ENCODE measurements around the gene RNF144A. TPM values are rescaled to one million over a fixed set of nuclear protein-coding genes. Genes with fewer than 3 reads are reported as not detected.
"Not testable (repeated sequence)": the region's sequence is repeated elsewhere in the genome, so short reads cannot be mapped to it uniquely, and the experiment has no call there.

The RNF144A gene
- total RNA-seq, 1 donor from 2014 or later: 22.2 TPM

DNA sequence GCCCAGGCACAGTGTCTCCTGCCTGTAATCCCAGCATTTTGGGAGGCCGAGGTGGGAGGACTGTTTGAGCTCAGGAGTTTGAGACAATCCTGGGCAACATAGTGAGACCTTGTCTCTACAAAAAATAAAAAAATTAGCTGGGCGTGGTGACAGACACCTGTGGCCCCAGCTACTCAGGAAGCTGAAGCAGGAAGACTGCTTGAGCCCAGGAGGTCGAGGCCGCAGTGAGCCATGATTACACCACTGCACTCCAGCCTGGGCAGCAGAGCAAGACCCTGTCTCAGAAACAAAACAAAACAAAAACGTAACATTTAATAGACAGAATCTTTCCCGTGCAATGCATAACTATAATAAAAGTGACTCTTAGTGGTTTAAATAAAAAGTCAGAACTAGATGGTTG, 84.2 kb downstream of the RNF144A start:
- DNase-seq (ENCODE audit: low spot score): not testable (repeated sequence)

DNA sequence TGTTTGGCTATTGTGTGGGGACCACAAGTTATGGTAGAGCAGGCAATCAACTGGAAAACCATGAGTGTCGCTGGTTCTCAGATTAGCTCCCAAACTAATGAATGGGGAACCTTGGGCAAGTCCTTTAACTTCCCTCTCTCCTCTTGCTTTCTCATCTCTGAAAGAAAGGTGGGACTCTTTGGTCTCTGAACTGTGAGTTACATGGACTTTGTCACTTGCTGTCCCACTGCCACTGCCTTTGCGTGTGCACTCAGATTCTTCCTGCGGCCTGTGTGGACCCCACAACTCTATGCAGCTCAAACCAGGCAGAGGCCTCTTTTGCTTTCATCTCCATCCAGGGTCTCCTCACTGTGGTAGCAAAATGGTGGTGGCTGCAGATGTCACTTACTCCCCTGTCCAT, 86.7 kb downstream of the RNF144A start:
- DNase-seq (ENCODE audit: low spot score): no peak

DNA sequence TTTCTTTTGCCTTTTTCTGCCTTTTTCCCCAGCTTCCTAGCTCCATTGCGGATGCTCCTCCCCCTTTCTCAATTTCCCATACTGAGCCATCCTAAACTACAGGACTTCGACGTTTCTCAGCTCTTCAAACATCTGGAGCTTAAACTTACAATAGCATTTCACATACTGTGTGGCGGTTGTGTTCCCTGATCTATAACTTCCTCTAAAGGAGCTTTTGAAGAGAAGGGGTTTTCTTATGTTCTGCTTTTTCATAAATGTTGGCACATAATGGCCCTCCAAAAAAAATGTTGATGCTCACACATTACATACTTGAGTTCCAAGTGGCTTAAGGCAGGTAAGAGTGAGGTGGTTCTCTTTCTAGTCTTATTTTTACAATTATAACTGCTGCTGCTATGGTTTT, 87.4 kb downstream of the RNF144A start:
- DNase-seq (ENCODE audit: low spot score): no peak

DNA sequence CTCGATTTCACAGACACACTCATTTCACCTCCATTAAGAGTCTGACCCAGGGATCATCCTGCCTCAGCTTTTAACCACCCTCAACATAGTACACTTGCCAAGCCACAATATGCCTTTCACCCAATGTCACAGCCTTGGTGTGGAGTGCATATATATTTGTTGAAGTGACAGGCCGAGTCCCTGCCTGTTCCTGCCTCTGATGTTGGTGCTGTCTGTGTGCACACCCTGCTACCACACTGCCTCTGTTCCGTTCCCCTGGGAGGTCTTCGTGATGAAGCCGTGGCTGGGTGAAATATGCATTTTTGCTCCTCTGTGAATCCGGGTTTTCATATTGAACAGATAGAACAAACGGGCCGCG, 90.3 kb downstream of the RNF144A start:
- no peak for DNase-seq (ENCODE audit: low spot score)

DNA sequence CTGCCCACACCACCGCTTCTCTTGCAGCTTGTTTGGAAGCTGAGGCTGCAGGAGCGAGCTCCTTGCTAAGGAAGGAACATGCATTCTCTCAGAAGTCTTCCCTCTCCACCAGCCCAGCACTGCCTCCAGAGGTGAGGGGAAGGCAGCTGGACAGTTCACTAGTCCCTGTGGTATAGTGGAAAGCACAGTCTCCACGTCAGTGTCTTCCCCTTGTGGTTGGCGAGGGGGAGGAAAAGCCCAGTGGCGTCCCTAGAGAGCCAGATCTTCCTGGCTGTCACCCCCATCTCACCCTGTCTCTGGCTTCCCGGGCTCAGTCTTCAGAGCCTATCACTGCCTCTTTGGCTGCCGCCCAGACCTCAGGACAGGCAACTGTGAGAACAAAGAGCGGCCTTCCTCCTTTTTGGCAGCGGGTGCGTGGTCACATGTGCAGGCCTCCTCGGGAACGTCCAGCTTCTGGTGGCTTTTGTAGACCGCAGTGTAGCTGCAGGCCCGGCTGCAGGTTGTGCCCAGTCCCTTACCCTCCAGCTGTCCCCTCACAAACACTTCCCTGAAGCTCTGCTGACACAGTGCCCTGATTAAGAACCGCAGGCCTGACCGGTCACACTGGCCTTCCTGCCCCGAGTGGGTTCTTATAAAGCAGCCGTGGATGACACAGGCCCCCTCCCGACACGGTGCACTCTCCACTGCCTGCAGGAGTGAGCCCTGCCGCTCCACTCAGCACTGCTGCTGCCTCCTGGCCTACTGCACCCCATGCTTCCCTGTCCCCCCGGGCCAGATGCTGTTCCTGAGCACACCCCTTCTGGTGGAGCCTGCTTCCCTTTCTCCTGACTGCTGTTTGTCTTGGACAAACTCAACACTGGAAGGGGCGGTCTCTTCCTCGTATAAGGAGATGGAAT, 90.9 kb downstream of the RNF144A start:
- no peak for DNase-seq (ENCODE audit: low spot score)

DNA sequence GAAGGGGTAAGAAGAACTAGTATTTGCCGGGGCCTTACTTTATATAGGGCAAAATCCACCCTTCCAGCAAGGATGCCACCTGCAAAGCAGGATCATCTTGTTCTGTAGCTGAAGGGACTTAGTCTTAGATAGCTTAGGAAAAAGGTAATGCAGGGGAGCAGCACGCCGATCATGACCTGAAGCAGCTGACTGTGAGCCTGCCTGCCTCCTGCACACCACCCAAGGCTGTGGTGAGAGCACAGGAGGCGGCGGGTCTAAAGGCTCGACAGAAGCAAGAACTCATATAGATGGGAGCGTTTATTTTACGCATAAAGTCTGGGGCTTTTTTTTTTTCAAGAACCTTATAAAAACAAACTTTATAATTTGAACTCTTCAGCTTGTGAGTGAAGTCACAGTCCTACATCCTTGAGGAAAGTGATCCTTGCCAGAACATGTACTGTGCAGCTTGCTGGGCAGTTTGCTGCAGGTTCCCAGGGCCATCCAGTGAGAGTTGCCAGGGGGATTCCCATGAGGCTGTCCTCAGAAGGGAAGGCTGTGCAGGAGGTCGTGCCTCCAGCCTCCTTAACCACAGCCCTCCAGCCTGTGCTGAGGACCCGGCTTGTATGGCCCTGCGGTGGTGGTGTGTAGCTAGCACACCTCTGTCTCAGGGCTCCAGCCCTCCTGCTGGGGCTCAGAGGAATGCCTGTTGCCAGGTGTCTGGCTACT, 92.1 kb downstream of the RNF144A start:
- DNase-seq (ENCODE audit: low spot score): peak; percentile 72

DNA sequence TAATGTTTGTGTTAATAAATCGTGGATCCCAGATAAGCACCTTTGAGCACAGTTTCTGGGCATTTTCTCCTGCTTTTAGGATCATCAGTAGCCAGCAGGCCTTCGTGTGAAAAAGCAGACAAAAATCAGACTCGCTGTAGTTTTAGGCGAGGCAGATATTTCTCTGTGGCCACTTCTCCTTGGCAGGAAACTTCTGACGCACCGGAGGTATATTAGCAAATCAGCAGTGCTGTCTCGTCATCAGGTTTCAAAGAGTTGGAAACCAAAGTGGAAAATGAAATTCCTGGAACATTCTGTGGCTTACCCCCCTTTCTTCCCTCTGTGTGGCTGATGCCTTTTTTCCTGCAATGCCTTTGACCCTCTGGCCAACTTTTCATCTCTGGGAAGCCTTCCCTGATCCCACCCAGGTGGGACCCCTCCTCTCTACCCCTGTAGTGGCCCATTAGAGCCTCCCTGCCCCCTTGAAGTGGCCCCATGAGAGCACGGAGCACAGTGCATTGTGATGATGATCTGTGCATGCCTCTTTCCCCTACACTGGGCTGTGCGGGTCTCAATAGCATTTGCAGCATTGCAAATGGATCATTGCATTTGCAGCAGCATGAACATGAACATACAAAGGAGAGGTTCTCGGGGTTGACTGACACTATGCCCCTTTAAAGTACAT, 93.3 kb downstream of the RNF144A start:
- DNase-seq (ENCODE audit: low spot score): peak; percentile 64

DNA sequence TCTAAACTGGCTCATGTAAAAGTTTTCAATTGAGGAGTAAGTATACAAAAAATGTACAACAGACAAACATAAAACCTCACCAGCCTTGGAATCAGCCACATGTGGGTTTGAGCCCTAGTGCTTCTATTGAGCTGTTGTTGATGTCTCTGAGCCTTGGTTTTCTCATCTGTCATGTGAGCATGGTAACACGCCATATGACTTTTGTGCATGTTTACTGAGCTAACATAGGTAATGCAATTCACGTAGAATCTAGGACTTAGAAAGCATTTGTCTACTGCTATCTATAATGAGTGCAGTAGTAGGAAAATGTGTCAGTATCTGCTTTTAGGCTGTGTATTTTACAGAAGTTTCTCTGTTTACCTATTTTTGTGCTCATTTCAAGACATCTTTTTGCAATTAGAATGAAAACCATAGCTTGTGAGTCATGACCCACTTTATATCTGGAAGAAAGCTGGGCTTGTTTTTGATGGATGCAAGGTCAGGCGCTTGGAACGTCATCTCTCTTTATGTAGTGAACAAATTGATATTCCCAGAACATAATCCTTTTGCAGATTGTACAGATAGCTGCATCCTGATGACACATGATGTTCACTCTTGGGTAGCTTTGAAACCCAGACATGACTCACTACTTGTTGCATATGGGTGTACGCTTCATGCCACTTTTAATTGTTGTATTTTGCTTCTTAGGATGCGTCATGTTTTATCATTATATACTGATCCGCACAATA, 94.3 kb downstream of the RNF144A start:
- no peak for DNase-seq (ENCODE audit: low spot score)

DNA sequence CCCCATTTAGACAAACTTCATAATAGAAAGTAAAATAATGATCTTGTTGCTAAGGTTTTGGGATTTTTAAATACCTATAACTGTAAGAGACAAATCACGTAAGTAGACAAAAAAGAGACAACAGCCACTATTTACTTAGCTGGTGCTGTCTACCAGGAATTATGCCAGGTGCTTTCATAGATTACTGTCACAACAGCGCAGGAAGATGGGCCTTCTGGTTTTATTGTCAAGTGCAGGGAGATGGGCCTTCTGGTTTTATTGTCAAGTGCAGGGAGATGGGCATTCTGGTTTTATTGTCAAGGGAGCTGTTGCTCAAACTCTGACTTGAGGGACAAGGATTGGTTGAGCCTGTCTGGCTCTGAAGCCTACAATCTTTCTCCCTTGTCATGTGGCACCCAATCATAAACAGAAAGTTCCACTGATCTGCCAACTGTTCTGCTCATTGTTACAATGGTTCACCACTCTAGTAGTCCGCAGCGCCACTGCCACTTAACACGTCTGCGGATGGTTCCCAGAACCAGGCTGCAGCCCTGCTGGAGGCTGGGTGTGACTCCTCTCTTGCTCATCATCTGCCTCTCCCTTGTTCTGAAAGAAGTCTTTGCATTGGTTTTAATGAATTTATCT, 95.0 kb downstream of the RNF144A start:
- DNase-seq (ENCODE audit: low spot score): peak; percentile 59

DNA sequence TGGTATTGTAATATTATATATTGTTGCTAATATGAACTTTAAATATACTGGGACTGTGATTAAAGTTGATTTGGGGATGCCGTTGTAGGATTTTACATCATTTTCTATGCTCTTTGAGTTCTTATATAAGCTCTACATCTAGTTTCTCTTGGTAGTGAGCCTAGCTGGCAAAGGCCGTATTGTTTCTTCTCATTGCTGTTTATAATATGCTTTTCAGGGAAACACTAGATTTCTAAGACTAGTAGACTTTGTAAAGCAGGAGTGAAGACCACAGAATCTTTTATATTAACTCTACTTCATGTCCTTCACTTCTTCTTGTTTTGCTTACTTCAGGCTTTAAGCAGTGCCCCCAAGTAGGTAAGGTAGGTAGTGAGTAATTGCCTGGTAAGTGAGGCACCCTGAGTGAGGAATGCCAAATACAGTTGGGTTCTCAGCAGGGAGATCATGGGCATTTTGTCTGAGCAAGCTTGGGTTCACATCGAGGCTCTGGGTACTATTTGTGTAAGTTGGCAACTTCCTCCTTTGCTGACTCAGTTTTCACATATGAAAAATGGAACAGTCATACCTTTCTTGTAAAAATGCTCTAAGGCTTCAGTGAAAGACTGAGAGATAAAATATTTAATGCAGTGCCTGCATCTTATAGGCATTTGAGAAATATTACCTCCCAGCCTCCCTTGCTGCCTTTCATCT, 96.4 kb downstream of the RNF144A start:
- peak; percentile 1 for DNase-seq (ENCODE audit: low spot score)

DNA sequence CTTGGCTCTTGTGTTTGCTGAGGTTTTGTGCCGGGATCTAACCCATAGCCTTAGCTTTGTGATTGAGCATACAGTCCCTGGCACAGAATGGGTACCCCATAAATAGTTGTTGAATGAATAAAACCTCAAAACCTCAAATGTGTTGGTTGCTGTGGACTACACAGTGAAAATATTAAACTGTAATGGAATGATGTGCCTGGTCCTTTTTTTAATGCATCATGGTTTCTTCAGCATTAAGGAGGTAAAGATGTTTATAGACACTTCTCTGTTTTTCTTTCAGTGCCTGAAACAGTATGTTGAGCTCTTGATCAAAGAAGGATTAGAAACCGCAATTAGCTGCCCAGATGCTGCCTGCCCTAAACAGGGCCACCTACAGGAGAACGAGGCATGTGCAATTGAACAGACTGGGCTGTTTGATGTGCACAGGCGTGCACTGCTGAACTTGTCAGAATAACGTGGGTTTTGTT, 97.0 kb downstream of the RNF144A start:
- DNase-seq (ENCODE audit: low spot score): no peak

DNA sequence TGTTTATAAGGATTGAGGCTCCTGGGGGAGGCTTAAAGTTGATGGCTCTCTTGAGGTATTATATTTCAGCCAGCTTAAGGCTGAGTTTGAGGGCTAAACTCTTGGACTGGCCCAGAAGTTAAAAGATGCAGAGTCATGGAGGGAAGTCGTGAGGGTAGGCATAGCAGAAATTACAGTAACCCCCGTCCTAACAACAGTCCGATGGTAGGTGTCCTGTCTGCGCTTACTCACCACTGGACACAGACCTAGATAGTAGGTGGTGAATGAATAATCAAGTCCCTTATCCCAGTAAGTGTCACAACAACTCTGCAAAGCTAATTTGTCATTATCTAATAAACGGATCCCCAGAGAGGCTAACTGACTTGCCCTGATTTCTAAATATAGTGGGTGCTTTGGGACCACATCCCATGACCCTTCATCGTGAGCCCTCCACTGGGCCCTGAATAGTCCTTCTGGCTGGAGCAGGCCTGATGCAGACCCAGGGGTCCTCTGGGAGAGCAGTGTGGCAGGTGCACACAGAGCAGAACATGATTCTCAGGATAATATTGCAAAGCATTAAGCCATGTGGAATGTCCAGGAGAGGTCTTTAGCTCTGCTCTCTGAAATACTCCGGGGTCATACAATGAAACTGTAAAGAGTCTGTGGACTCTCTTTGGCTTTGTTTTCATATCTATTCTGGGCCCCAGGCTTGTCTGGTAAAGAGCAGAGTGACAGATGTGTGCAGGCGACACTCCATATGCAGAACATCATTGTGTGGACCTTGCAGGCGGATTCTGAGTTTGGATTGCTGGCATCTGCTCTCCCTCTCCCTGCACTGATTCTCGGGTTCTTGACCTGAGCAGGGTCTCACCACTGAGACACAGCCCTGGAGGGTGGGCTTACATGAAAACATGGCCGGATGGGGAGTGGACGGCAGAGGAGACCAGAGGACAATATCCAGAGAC, 98.1 kb downstream of the RNF144A start:
- DNase-seq (ENCODE audit: low spot score): peak; percentile 5

DNA sequence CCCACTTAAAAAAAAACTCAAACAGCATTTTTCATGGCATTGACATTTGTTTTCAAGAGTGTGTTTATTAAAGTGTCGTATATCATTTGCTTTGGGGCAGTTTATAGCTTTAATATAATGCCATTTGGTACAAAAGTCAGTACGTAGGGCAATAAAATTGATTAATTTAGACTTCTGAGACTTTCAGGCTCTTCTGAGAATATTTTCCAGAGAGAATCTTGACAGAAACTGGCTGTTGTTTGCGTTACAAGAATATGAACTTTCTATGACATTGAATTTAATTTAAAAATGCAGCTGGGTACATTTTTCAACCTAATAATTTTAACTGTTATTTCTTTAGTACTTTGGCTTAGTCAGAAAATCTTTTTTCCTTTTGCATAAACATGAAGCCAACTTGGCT, 98.9 kb downstream of the RNF144A start:
- DNase-seq (ENCODE audit: low spot score): no peak

DNA sequence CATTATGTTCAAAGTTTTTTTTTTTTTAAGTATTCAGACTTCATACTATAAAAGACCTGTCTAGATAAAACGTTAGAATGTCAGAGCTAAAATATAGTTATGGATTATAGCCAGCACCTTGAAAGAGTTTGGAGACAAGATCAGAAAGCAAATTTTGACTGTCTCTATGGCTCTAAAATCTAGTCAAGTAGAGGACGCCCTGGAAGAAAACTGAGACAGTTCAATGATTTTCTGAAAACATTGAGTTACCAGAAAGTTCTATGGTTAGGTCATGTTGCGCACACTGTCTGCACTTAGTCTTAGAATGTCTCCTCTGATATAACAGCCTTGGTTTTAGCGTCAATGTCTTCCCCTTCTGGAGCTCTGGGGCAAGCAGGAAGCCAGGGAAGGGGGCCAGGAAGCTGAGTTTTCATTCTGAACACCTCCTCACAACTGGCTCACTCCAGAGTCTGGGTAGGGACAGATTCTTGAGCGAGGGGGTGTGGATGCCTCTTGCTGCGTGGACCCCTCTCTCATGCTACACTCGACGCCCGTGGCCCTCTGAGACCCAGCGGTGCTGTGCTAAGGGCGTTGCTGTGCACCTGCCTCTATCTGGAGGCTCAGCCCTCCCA, 99.5 kb downstream of the RNF144A start:
- DNase-seq (ENCODE audit: low spot score): no peak

DNA sequence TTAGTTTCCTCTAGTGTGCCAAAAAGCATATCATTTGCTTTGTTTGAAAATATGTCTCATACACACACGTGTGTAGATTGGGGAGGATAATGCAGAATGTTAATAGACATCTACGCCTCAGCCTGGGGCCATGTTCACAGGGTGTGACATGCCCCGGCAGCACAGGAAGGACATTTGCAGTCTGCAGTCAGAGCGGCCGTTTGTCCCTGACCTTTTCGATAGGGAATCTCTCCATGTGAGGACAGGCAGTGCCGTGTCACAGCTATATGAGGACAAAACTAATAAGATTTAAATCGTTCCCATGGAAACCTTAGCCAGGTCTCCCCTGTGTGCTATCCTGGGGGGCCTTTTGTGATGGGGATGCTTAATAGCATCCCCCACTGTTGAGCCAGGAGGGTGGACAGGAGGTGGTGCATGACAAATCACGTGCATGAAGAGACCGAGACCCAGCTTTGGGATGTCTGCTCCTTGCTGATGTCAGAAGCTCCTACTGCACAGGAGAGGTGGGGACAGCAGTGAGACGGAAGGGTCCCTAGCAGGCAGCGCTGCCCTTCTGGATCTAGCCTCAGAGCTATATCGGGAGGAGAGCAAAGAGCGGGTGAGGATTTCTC, 100.6 kb downstream of the RNF144A start:
- DNase-seq (ENCODE audit: low spot score): no peak

DNA sequence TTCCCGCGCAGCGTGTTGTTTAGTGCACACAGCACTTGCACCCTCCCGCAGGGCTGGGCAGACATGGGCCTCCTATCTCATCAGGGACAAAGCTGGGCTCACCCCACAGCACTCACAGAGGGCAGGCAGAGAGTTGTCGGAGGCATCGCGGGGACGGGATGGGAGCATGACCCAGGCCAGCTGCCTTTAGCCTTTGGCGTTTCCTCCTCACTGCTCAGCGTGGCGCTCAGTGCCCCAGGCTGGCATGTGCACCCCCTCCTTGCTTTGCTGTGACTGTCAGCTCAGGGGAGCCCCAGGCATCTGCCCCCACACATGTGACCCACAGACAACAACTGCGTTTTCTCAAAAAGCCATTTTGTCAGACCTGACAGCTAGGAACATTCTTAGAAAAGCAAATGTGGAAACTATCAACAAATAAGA, 101.1 kb downstream of the RNF144A start:
- no peak for DNase-seq (ENCODE audit: low spot score)

DNA sequence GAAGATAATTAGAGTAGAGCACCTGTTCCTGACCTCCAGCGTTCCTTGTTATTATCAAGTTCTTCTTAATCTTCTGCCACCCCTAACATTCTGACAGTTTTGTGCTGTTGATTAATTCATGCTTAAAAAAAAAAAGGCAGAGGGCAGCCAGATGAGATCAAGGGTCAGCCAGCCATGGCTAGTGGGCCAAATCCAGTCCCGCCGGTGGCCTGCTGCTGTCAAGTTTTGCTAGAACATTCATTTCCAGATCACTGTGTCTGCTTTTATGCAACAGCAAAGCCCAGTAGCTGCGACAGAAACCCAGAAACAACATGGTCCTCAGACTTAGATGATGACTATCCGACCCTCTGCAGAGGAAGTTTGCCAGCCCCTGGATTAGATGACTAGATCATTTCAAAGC, 101.6 kb downstream of the RNF144A start:
- no peak for DNase-seq (ENCODE audit: low spot score)

DNA sequence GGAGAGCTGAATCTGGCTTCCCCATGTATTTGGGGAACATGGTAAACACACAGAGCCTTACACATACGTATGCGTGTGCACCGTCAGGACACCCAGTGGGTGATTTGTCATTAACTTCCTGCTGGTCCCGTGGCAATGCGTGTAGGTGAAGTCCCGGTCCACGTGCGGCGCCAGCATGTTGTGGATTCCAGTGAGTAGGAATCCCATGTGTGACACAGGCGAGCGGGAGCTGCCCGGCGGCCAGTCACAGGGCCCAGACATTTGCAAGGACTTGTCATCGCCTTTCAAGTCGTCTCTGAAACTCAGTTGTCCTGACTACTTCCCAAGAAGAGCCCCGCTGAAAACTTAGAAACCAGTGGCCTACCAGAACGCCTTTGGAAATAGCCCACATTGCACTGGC, 102.0 kb downstream of the RNF144A start:
- no peak for DNase-seq (ENCODE audit: low spot score)
